Measurements from ENCODE around the gene ZSCAN16.
A peak's percentile ranks its signal among the peaks of the same experiment; 100 is the strongest.

- TF ChIP-seq CTCF (IDR thresholded peaks at IDR 0.05): no peak
- peak; percentile 21 to 60 for TF ChIP-seq POLR2A (IDR thresholded peaks at IDR 0.05)
Observed at GRCh38 chr6:28124350-28124970, at the start of gene ZSCAN16.

Data from Peyer's patch (tissue), 4 donors.